NCI-H146 treated with DMSO at 0.1 percent for 48 hours (cell line): Measurements from ENCODE around the gene ZFYVE28.

ENCODE experiments used
- DNase-seq: peaks from one replicate; lab custom pipeline; 2025; ENCODE audit not compliant: unreplicated experiment; lab: John Stamatoyannopoulos, UW

The ZFYVE28 gene

GRCh38 chr4:2306773-2307410, 111.6 kb downstream of the ZFYVE28 start:
- no peak for DNase-seq

GRCh38 chr4:2305766-2306501, 112.5 kb downstream of the ZFYVE28 start:
- DNase-seq: no peak

DNA sequence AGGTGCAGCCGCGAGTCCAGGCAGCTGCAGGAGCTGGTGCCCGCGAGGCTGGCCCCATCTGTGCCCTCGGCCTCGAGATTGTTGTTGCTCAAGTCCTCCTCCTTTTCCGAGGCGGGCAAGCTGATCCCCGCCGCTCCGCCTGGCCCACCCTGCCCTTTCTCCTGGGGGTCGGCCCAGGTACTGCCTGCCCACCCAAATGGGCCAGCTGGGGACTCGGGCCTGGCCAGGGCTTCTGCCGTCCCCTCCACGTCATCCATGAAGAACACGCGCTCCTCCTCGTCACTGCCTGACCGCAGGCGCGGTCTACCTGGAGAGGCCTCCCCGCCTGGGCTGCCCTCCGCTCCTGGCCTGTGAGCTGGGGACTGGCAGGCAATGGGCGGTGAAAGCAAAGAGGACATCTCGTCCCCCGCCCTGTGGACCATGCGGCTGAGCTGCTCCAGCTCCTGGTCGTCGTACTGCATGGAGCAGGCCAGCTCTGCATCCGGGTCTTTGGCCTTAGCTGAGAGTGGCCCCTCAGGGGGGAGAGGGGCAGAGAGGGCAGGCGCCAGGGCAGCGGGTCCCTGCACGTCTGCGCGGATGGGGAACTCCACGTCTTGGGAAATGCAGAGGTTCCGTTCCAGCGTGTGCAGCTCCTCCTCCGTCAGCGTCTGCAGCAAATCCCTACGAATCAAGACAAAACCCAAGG, 113.4 kb downstream of the ZFYVE28 start:
- DNase-seq: no peak

- no peak for DNase-seq
These were observed 114.0 kb downstream of the ZFYVE28 start for GRCh38 chr4:2304321-2304876.

- DNase-seq: no peak
These were observed 114.6 kb downstream of the ZFYVE28 start for GRCh38 chr4:2303686-2304320.

- DNase-seq: no peak
These were observed 115.2 kb downstream of the ZFYVE28 start for GRCh38 chr4:2303121-2303685.

DNA sequence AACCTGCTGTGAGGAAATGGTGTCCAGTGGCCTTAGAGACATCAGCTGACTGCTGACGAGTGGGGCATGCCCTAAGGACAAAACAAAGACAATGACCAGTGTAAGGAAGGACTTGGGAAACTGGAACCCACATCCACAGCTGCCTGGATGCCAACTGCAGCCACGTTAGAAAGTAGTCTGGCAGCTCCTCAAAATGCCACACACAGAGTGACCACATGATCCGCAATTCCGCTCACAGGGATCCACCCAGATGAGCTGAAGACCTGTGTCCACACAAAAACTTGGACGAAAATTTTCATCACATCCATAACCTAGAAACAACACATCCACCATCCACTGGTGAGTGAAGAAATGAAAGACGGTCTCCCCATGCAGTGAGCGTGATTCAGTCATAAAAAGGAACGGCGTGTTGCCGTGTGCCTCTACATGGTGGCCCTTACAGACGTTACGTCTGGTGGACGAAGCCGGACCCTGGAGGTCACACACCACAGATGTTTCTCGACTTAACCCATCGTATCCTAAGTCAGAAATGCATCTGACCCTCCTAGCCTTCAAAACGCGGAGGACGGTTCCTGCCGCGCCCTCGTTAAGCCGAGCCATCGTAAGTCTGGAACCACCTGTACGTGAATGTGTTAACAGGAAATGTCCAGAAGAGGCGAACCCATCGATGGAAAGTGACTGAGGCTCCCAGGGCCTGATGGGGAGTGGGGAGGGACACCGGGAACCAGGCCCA, 115.9 kb downstream of the ZFYVE28 start:
- DNase-seq: no peak

DNA sequence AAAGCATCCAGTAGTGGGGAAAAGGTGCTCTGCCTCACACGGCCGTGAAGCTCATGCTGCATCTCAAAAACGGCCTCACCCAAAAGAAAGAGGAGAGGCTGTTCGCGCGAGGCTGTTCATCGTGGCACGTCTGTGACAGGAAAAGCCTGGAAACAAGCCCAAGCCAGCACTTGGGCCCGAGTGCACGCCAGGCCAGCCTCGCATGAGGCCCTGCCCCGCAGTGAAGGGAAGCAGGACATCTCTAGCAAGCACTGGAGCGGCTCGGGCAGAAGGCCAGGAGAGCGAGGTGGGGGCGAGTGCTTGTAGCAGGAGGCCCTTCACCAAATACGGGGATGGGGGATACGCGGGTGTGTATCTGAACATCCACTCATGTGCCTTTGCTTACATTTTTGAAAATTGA, 116.6 kb downstream of the ZFYVE28 start:
- DNase-seq: no peak

GRCh38 chr4:2301225-2301642, 117.2 kb downstream of the ZFYVE28 start:
- no peak for DNase-seq

- no peak for DNase-seq
These were observed 117.8 kb downstream of the ZFYVE28 start for GRCh38 chr4:2300431-2301224.

GRCh38 chr4:2299794-2300193, 118.7 kb downstream of the ZFYVE28 start:
- no peak for DNase-seq

GRCh38 chr4:2298532-2298991, 119.9 kb downstream of the ZFYVE28 start:
- DNase-seq: no peak

DNA sequence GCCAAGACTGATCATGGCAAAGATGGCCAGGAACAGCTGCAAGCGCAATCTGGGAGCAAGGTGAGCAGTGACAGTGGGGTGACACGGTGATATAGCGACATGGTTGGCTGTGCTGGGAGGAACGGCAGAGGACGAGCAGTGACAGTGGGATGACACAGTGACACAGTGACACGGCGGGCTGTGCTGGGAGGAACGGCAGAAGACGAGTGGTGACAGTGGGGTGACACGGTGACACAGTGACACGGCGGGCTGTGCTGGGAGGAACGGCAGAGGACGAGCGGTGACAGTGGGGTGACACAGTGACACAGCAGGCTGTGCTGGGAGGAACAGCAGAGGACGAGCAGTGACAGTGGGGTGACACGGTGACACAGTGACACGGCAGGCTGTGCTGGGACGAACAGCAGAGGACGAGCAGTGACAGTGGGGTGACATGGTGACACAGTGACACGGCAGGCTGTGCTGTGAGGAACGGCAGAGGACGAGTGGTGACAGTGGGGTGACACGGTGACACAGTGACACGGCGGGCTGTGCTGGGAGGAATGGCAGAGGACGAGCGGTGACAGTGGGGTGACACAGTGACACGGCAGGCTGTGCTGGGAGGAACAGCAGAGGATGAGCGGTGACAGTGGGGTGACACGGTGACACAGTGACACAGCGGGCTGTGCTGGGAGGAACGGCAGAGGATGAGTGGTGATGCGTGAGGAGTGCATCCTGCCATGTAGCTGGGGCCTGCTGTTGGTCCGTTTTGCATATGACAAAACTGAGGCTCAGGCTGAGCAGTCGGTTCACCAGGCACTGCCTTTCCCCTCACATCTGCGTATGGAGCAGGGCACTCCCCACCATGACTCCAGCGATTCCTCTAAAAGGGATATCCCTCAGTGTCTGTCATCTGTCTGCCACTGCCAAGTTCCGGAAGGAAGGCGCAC, 120.6 kb downstream of the ZFYVE28 start:
- no peak for DNase-seq

GRCh38 chr4:2296631-2297601, 121.5 kb downstream of the ZFYVE28 start:
- no peak for DNase-seq

- DNase-seq: no peak
These were observed 122.5 kb downstream of the ZFYVE28 start for GRCh38 chr4:2295900-2296442.

DNA sequence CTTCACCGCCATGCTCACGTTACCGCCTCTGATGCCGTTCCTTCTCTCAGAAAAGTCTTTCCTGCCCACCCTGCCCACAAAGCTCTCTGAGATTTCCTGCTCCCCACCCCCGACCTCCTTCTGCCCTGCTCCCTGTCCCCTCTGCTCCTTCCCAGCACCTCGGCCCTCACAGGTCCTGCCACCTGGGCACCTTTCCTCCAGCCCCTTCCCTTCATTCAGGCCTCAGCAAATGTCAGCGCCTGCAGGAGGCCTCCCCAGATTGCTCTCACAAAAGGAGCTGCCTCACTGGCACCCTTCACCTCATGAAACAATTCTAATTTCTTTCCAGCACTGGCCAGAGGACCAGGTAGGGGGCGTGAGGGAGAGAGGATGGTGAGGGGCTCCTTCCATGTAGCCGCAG, 122.9 kb downstream of the ZFYVE28 start:
- DNase-seq: no peak

DNA sequence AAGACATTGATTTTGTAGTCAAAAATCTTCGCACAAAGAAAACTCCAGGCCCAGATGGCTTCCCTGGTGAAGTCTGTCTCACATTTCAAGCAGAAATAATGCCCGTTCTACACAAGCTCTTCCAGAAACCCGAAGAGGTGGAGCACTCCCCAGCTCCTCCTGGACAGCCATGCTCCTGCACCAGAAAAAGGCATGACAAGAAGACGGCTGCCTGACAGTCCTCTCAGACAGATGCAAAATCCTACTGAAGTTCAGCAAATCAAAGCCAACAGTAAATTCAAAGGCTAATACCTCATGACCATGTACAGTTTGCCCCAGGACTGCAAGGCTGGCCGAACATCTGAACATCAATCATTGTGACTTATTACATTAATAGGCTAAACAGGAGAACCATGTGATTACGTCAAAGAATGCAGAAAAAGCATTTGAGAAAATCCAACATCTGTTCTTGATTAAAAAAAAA, 125.8 kb downstream of the ZFYVE28 start:
- DNase-seq: no peak
